Lung (tissue), 12 donors: ENCODE measurements around the gene ZGPAT. TPM values are rescaled to one million over a fixed set of nuclear protein-coding genes. Genes with fewer than 3 reads are reported as not detected.

Experiments used
- ATAC-seq: fragments of 200-7000 bp; cut with Tn5 transposase; one replicate; pipeline ENCODE4 v1.9.1; 2020; ENCODE audit warnings: moderate number of reproducible peaks; ENCODE audit not compliant: insufficient read depth, low FRiP score
- DNase-seq, 3 donors: peaks; one replicate each; pipeline ENCODE4 v3.0.0-alpha.2; 2013 to 2017
- H3K27ac ChIP-seq, 2 donors: one replicate each; pipeline ENCODE4 v1.5.1; 2013; ENCODE audit warnings: mild to moderate bottlenecking in 2 of 2, moderate library complexity in 2 of 2, control low read depth in 1 of 2, inconsistent platforms in 1 of 2, low read depth in 1 of 2, low read length in 1 of 2
- H3K27me3 ChIP-seq, 3 donors: one replicate each; pipeline ENCODE4 v1.5.1; 2013; ENCODE audit warnings: low read length in 2 of 3; ENCODE audit not compliant: control insufficient read depth in 3 of 3, insufficient read depth in 3 of 3
- H3K36me3 ChIP-seq, 4 donors: one replicate each; pipeline ENCODE4 v1.5.1; 2013; ENCODE audit warnings: low read length in 4 of 4, mild to moderate bottlenecking in 1 of 4, moderate library complexity in 1 of 4; ENCODE audit not compliant: control insufficient read depth in 4 of 4, insufficient read depth in 4 of 4
- H3K4me1 ChIP-seq, 5 donors: one replicate each; pipeline ENCODE4 v1.5.1; 2013; ENCODE audit warnings: low read length in 5 of 5, mild to moderate bottlenecking in 2 of 5, moderate library complexity in 1 of 5; ENCODE audit not compliant: control insufficient read depth in 5 of 5, insufficient read depth in 5 of 5
- H3K4me3 ChIP-seq: one replicate; pipeline ENCODE4 v1.5.1; 2013; ENCODE audit warnings: mild to moderate bottlenecking, control low read depth, moderate library complexity
- H3K9ac ChIP-seq, 2 donors: one replicate each; pipeline ENCODE4 v1.5.1; 2013; ENCODE audit warnings: low read length in 2 of 2, control low read depth in 1 of 2; ENCODE audit not compliant: insufficient read depth in 1 of 2
- H3K9me3 ChIP-seq, 4 donors: one replicate each; pipeline ENCODE4 v1.5.1; 2013; ENCODE audit warnings: low read length in 3 of 4, mild to moderate bottlenecking in 1 of 4, moderate library complexity in 1 of 4; ENCODE audit not compliant: control insufficient read depth in 4 of 4, insufficient read depth in 3 of 4
- CTCF ChIP-seq: IDR thresholded peaks from 2 replicates; pipeline ENCODE4 v1.5.1; 2012; ENCODE audit warnings: mild to moderate bottlenecking; ENCODE audit errors: control extremely low read depth, extremely low read depth
- WGBS, 2 donors: extraction: QIAGEN DNeasy Blood & Tissue Kit; methylation state at CpG; one replicate each; pipeline ENCODE4 v1.1.7; 2013; 5-methylcytosine and 5-hydroxymethylcytosine counted together
- polyA plus RNA-seq, 2 donors: library from polyadenylated mRNA; stranded (reverse); fragments of 200-250 nt; gene quantifications; one replicate each; pipeline ENCODE4 v1.2.1, GENCODE V29; 2013
- total RNA-seq, 2 donors: library from RNA; depleted of rRNA in 1 of 2; stranded (reverse); fragments of >200 nt in 1 of 2; gene quantifications; one replicate each; pipeline ENCODE4 v1.2.1, GENCODE V29; 2014 to 2021
- donor health status: control.
- donor health status: control.
- donor health status: Bipolar disorder and iron deficiency.
- donor health status: healthy.
- donor health status: DM: yes; HTN: yes; CAD: no.

The ZGPAT gene
- total and polyA plus RNA-seq, 4 donors = 18.3 to 45.0 (median 33.7) TPM

DNA sequence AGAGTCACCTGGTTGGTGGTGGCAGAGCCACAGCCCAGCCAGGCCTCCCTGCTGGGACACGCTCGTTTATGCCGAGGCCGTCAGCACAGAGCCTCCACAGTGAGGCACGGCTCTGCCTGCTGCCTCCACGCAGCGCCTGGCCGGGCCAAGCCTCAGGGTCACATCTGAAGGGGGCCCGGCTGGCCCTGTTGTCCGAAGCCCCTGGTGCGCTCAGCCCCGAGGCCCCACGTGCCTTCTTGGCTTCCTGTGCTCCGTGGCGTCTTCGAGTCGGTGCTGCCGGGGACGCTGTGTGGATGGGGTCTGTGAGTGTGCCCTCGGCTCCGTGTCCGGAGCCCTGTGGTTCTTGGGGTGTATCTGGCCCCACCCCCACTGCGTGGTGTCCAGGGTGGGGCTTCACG, 21.7 kb upstream of the ZGPAT start:
- H3K4me1 ChIP-seq = peaks cover 0 to 44% (median 0%) of the 10 kb centered on the region in 5 donors
- no peak for DNase-seq
- WGBS, 2 donors = 83 to 85% methylated on average over 23 to 24 of the region's 24 CpGs

DNA sequence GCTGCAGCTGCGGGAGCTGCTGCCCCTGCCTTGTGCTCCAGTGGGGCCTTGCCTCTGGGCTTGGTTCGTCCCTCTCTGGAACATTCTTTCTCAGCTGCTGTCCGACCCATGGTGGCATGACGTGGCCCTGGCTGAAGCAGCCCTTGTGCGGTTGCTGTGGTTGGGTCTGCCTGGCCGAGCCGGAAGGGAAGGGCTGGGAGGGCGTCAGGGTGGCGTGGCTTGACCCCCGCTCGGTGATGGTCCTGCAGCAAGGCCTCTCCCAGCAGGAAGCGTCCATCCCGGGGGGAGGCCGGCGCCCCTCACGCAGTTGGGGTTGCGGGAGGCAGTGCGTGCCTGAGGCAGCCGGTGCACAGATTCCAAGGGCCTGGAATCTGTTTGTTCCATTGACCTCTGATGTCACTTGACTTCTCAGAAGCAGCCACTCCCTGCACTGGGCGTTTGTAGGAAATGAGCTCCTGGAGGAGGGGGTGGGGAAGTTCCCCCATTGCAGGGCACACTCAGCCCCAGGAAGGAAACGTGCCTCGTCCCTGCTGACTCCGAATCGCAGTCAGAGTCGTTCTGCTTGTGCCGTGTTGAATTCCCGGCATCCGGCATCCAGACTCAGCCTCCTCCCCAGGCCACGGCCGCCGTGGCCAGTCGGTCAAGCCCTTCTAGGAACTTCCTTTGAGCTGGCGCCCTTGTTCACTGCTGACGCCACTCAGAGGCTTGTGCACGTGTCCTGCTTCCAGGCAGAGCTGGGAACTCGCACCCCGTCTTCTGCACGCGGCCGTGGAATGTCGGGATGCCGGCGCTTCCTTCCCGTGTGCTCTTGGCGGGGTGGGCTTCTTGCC, 21.1 kb upstream of the ZGPAT start:
- Histone ChIP-seq H3K4me3 (no peak overlapping the region), H3K27me3 (no peaks in the 10 kb centered on the region), H3K27ac (peak overlapping the region; percentile 84 to 95), H3K36me3 (peaks cover 0 to under 1% (median 0%) of the 10 kb centered on the region in 4 donors), H3K9ac (peak overlapping the region in 1 of 2 donors; percentile 46), H3K4me1 (peaks cover 0 to 47% (median 0%) of the 10 kb centered on the region in 5 donors), H3K9me3 (no peaks in the 10 kb centered on the region)
- 18 to 21% methylated on average over 45 of the region's 45 CpGs for WGBS, 2 donors
- peak; percentile 68 for ATAC-seq
- peak; percentile 49 to 74 (median 60) for DNase-seq
- no peak for TF ChIP-seq CTCF

More for the DNA sequence above, 21.7 kb upstream of the ZGPAT start:
- H3K9ac ChIP-seq = no peak overlapping the region
- TF ChIP-seq CTCF = no peak
- no peak for ATAC-seq
- H3K36me3 ChIP-seq = peaks cover 0 to 3% (median 0%) of the 10 kb centered on the region in 4 donors
- H3K27me3 ChIP-seq = no peaks in the 10 kb centered on the region
- no peaks in the 10 kb centered on the region for H3K9me3 ChIP-seq
- no peak overlapping the region for H3K4me3 ChIP-seq
- H3K27ac ChIP-seq = peak overlapping the region; percentile 84 to 95

- no peak for TF ChIP-seq CTCF
- ATAC-seq = no peak
- 90 to 92% methylated on average over 29 of the region's 29 CpGs for WGBS, 2 donors
- H3K4me1 ChIP-seq = peaks cover 0 to 49% (median 0%) of the 10 kb centered on the region in 5 donors
- H3K36me3 ChIP-seq = peaks cover 0 to 4% (median 0%) of the 10 kb centered on the region in 4 donors
- H3K9ac ChIP-seq = no peak overlapping the region
- H3K27me3 ChIP-seq = no peaks in the 10 kb centered on the region
- no peak overlapping the region for H3K4me3 ChIP-seq
- H3K9me3 ChIP-seq = no peaks in the 10 kb centered on the region
- peak overlapping the region; percentile 84 to 95 for H3K27ac ChIP-seq
- no peak for DNase-seq
Observed at GRCh38 chr20:63687419-63688178, 20.2 kb upstream of the ZGPAT start.
